ENCODE data around the gene RHOBTB3.
"Not testable (repeated sequence)": the region's sequence is repeated elsewhere in the genome, so short reads cannot be mapped to it uniquely, and the experiment has no call there.

Gene RHOBTB3

GRCh38 chr5:95835682-95836385, 104.7 kb downstream of the RHOBTB3 start:
- H3K27ac ChIP-seq = no peak overlapping the region

GRCh38 chr5:95836544-95836943, 105.4 kb downstream of the RHOBTB3 start:
- no peak overlapping the region for H3K27ac ChIP-seq
- TF ChIP-seq CTCF (conservative IDR thresholded peaks at IDR 0.05) (no peak), ZFX (IDR thresholded peaks at IDR 0.05) (no peak)

More at GRCh38 chr5:95835682-95836385, 104.7 kb downstream of the RHOBTB3 start:
- TF ChIP-seq ZFX (IDR thresholded peaks at IDR 0.05) (no peak), CTCF (conservative IDR thresholded peaks at IDR 0.05) (no peak)

- H3K27ac ChIP-seq = not testable (repeated sequence)
Observed at GRCh38 chr5:95836971-95837370, 105.8 kb downstream of the RHOBTB3 start.

- H3K27ac ChIP-seq = no peak overlapping the region
- no peak for TF ChIP-seq ZFX (IDR thresholded peaks at IDR 0.05)
- no peak for TF ChIP-seq CTCF (conservative IDR thresholded peaks at IDR 0.05)
Observed at GRCh38 chr5:95837492-95837891, 106.4 kb downstream of the RHOBTB3 start.

- H3K27ac ChIP-seq = no peak overlapping the region
- no peak for TF ChIP-seq ZFX (IDR thresholded peaks at IDR 0.05)
- TF ChIP-seq CTCF (conservative IDR thresholded peaks at IDR 0.05) = no peak
Observed at GRCh38 chr5:95838001-95838520, 106.9 kb downstream of the RHOBTB3 start.

GRCh38 chr5:95838556-95838955, 107.4 kb downstream of the RHOBTB3 start:
- no peak overlapping the region for H3K27ac ChIP-seq
- TF ChIP-seq CTCF (conservative IDR thresholded peaks at IDR 0.05) (no peak), ZFX (IDR thresholded peaks at IDR 0.05) (no peak)

- TF ChIP-seq ZFX (IDR thresholded peaks at IDR 0.05) = no peak
- no peak overlapping the region for H3K27ac ChIP-seq
Observed at GRCh38 chr5:95839658-95840057, 108.5 kb downstream of the RHOBTB3 start.

GRCh38 chr5:95840956-95841705, 110.0 kb downstream of the RHOBTB3 start:
- TF ChIP-seq ZFX (IDR thresholded peaks at IDR 0.05) (no peak), CTCF (conservative IDR thresholded peaks at IDR 0.05) (no peak)
- H3K27ac ChIP-seq = no peak overlapping the region
